GM18511 (cell line): ENCODE data around the gene FARP1.

Experiments used
- ATAC-seq: cut with Tn5 transposase; IDR thresholded peaks from one replicate; pipeline ENCODE4 v1.9.1; 2021; ENCODE audit warnings: mild to moderate bottlenecking, moderate library complexity; ENCODE audit not compliant: unreplicated experiment

Gene FARP1

GRCh38 chr13:98451676-98452470 is 309.0 kb downstream of the FARP1 start:
- ATAC-seq: no peak

GRCh38 chr13:98452851-98453843 is 310.3 kb downstream of the FARP1 start:
- no peak for ATAC-seq

DNA sequence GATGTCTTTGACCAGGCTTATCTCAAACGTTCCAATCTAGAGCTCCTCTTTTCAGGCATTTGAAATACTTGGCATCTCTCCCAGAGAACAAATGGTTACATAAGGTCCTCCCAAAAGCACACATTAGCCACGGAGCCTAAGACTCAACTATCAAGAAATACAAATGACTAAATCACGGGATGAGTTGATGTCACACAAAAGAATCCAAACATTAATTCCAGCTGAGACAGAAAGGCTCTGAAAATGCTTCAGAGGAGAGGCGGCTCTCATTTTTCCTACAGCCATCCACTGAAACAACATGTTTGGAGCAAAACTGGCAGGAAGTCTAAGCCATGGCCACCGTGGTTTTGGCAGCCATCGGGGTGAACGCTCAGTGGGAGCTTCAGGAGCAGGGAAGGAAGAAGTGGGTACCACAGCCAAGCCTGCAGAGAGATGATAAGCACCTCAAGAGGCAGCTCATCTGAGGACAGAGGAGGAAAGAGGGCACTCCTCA is 311.5 kb downstream of the FARP1 start:
- ATAC-seq: no peak

GRCh38 chr13:98456413-98456845 is 313.5 kb downstream of the FARP1 start:
- no peak for ATAC-seq

- ATAC-seq: no peak
Observed at GRCh38 chr13:98457053-98457452, 314.2 kb downstream of the FARP1 start.

DNA sequence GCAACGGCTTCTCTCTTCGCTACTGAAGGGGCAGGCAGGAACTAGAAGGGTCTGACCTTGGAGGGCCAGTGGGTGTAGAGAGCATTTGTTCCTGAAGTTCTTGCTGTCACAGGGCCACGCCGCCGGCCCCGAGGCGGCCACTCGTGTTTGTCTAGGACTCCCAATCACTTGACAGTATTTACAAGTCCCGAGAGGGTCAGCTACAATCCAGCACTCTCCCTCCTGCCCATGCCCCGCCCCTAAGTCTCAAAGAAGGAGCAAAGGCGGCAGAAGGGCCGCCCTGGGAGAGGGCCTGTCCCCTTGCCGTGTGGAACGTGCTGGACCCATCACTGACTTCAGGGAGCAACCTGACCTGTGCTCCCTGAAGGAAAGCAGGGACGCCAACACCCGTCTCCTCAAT is 315.5 kb downstream of the FARP1 start:
- no peak for ATAC-seq

DNA sequence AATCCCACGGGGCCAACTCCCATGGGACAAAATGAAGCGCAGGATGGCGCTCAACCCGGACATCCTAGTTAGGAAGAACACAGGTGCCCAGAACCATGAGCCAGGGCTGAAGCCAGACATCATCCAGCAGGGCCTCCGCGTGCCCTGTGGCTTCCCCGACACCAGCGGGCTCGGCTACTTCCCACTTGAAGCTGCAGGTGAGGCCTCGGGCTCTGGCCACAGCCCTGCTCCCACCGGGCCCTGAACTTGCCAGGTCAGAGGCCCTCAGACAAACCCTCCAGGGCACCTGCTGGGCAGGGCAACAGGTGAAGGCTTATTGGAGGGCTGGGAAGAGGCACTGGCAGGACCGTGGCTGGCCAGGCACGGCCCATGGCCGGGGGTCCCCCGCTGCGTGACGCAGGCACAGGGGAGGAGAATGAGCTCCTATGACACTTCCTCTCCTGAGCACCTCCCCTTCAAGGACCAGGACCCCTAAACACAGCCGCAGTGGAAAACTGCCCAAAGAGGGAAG is 316.3 kb downstream of the FARP1 start:
- ATAC-seq: no peak

DNA sequence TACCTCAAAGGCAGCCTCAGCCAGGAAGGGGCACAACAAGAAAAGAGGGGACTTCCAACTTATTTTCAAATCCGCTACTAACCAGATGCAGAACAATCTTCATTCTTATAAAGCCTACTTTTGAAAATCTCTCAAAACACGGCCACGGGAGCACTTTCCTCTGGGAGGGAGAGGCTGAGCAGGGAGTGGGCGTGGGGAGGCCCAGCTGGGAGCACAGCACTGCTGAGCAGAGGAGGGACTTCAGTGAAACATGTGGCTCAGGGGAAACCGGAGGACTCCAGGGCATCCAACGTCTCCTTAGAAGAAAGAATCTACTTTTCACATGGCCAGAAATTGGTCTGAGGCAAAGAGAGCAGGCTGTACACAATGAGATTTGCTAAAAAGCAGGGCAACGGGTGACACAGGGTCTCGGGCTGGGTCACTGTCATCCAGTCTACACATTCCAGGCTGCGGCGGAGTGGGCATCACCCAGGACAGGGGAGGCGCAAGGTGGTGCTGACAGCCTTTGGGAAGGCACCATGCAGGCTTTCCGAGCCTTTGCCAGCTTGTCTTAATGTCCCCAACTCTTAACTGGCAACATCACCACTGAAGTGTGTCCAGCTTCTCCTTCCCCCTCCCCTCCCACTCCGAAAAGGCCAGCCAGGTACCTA is 317.0 kb downstream of the FARP1 start:
- ATAC-seq: no peak

DNA sequence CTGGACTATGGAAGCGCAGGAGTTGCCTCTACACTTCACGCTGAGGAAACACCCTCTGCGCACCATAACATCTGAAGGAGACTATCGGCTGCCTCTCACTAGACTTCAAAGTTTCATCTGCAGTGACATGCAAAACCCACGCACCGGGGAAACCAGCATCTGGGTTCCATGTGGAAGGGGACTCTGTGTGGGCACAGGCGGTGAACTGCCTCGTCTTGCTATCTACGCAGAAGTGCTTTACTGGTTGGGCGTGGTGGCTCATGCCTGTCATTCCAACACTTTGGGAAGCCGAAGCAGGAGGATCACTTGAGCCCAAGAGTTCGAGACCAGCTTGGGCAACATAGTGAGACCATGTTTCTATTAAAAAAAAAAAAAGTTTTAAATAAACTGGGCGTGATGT is 317.6 kb downstream of the FARP1 start:
- ATAC-seq: no peak

DNA sequence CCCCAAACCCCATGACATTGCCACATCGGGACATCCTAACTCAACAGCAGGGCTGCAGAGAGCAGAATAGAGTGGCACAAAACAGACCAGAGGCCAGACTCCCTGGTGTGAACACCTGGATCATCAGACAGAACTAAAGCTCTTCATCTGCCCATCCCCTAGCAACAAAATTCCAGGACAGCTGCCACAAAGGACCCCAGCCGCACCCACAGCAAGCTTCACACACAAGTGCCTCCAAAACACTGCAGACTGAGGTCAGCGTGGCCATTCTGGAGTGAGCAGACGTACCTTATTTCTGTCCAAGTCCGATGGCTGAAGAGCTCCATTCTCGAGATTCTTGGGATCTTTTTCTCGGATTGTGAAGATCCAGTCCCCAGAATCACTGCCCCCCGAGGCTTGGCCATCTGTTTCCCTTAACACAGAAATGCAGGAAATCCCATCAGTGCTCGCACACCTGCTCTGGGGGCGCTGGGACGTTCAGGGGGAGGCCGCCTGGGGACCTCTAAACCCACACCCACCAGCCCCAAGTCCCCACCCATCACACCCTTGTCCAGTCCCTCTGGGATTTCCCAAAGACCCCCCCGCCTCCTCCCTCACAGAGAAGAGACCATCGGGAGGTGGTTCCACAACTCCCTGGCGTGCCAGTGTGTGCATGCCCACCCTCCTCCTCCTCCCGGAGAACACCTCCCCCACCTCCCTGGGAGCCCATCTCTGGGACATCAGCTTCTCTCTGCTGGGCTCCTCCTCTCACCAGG is 318.8 kb downstream of the FARP1 start:
- no peak for ATAC-seq

DNA sequence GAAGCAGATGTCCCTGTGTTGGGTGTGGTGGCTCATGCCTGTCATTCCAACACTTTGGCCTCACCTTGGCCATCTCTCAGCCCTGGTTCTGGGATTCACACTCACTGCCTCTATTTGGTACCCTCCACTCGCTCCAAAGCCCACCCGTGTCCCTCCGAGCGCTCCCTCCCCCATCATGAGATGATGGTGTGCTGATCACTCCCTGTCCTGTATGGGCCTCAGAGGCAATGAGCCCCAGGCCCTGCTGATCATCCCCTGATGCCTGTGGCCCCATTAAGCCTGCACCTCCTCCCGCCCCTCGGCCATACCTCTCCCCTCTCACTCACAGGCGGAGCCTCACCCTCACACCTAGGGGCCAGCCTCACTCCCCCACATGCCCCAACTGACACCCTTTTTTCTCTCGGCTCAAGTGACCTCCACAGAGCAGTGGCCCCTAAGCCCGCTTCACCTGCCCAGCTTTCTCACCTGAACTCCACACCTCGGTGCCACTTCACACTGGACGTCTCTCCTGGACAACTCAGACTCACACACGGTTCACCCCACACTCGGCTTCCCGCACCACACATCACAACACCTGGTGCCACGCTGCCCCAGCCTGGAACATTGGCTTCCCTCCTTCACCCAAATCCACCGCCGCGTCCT is 319.5 kb downstream of the FARP1 start:
- no peak for ATAC-seq

DNA sequence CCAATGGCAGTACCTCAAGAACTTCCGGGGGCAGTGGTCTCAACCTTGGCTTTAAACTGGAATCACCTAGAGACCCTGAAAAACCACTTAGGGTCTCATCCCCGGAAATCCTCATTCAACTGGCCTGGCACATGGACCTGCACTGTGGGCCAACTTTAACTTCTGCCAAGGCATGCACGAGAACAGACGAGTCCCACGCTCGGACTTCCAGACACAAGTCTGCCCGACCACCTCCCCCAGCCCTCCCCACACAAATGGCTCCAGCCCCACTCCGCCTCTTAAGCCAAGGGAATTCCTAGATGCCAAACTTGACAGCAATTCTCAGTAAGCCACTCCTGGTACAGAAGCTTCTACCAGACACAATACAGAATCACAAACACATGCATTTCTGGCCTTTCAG is 320.1 kb downstream of the FARP1 start:
- no peak for ATAC-seq

- ATAC-seq: no peak
Observed at GRCh38 chr13:98466634-98467236, 323.8 kb downstream of the FARP1 start.

DNA sequence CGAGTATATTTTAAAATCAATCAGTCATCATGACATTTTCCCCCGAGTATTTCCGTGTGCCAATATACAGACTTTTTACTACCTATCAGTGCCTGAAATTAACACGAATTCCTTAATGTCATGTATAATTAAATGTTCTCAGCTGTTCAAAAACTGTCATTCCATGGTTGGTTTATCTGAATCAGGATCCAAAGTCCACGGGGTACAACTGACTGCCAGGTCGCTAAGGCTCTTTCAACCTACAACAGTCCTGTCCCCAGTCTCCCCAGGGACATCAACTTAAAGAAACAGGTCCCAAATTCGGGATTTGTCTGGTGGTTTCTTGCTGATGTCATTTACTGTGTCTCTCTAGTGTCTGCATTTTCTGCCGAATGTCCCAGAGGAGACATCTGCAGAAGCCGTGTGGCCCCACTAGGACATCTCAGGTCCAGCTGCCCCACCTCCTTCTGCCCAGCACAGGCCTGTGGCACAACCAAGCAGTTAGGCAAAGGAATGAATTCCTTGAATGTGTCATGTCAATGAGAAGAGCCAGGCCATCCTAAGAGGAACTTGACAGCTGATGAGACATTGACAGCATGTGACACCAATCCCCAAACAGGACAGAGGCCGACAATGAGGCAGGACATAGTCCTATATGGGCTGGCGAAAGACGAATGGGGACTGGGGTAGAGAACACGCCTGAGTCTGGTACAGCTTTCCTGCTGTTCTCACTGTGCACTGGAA is 324.5 kb downstream of the FARP1 start:
- no peak for ATAC-seq

GRCh38 chr13:98468361-98468760 is 325.5 kb downstream of the FARP1 start:
- ATAC-seq: no peak

- no peak for ATAC-seq
Observed at GRCh38 chr13:98468929-98469328, 326.0 kb downstream of the FARP1 start.

DNA sequence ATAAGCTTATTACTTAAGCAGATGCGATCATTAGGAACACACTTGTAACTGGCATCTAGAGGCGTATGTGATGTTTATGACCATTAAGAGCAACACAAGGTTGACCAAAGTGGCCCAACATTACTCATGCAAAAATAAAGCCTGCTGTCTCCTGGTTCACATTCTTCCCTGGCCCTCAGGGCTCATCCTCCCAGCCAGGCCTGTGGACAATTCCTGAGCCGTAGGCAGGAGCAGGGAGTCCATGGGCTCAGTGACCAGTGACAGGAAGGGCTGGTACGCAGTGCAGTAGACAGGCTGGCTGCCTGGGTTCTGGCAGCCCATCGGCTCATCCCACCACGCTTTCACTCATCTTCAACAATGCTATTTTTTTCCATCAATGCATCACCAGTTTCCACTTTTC is 328.0 kb downstream of the FARP1 start:
- no peak for ATAC-seq

- no peak for ATAC-seq
Observed at GRCh38 chr13:98471934-98472333, 329.0 kb downstream of the FARP1 start.
